Mesothelial cell of epicardium (in vitro differentiated cells): ENCODE data around the gene DBR1. TPM values are rescaled to one million over a fixed set of nuclear protein-coding genes. Genes with fewer than 3 reads are reported as not detected.

ENCODE experiments used
- DNase-seq, 2 experiments: peaks; one replicate each; pipeline ENCODE4 v3.0.0; 2021; ENCODE audit warnings: low spot score in 2 of 2; ENCODE audit not compliant: unreplicated experiment in 2 of 2
- H3K27ac Mint-ChIP-seq: 2 replicates; pipeline ENCODE4 v1.8.0; 2021; ENCODE audit warnings: mixed read lengths
- H3K27me3 Mint-ChIP-seq: 2 replicates; pipeline ENCODE4 v1.8.0; 2021; ENCODE audit warnings: low read depth, mixed read lengths
- H3K36me3 Mint-ChIP-seq: 2 replicates; pipeline ENCODE4 v1.8.0; 2021; ENCODE audit warnings: mixed read lengths
- H3K4me1 Mint-ChIP-seq: 2 replicates; pipeline ENCODE4 v1.8.0; 2021; ENCODE audit warnings: mixed read lengths
- H3K4me3 Mint-ChIP-seq: 2 replicates; pipeline ENCODE4 v1.8.0; 2021; ENCODE audit warnings: mild to moderate bottlenecking, moderate library complexity, mixed read lengths
- H3K9me3 Mint-ChIP-seq: 2 replicates; pipeline ENCODE4 v1.8.0; 2021; ENCODE audit warnings: mixed read lengths
- CTCF ChIP-seq: fragments of 200-600 bp; sonication (generic); IDR thresholded peaks from one replicate; pipeline ENCODE4 v1.5.0; 2021; ENCODE audit warnings: antibody characterized with exemption; ENCODE audit not compliant: unreplicated experiment
- total RNA-seq: library from RNA; stranded (reverse); gene quantifications from 3 replicates; pipeline ENCODE4 v1.2.1, GENCODE V29; 2021

Gene DBR1
- total RNA-seq, 1 donor from 2014 or later: 19.3 TPM

- H3K27ac Mint-ChIP-seq: no peak overlapping the region
Measured at GRCh38 chr3:138140940-138141339, 33.8 kb downstream of the DBR1 start.

GRCh38 chr3:138139691-138140090, 35.0 kb downstream of the DBR1 start:
- H3K36me3 Mint-ChIP-seq: no peaks in the 10 kb centered on the region
- no peak overlapping the region for H3K27ac Mint-ChIP-seq
- no peak overlapping the region for H3K4me3 Mint-ChIP-seq

More at GRCh38 chr3:138140940-138141339, 33.8 kb downstream of the DBR1 start:
- H3K27me3 Mint-ChIP-seq: no peaks in the 10 kb centered on the region
- H3K9me3 Mint-ChIP-seq: peaks cover 11% of the 10 kb centered on the region
- DNase-seq: no peak
- peaks cover 5% of the 10 kb centered on the region for H3K4me1 Mint-ChIP-seq
- no peak overlapping the region for H3K4me3 Mint-ChIP-seq
- no peak for TF ChIP-seq CTCF
- H3K36me3 Mint-ChIP-seq: no peaks in the 10 kb centered on the region

GRCh38 chr3:138137861-138138260, 36.9 kb downstream of the DBR1 start:
- no peaks in the 10 kb centered on the region for H3K36me3 Mint-ChIP-seq
- no peak for DNase-seq
- H3K9me3 Mint-ChIP-seq: no peaks in the 10 kb centered on the region
- no peaks in the 10 kb centered on the region for H3K27me3 Mint-ChIP-seq
- H3K27ac Mint-ChIP-seq: no peak overlapping the region
- TF ChIP-seq CTCF: no peak
- H3K4me3 Mint-ChIP-seq: no peak overlapping the region
- H3K4me1 Mint-ChIP-seq: peaks cover 9% of the 10 kb centered on the region

More at GRCh38 chr3:138139691-138140090, 35.0 kb downstream of the DBR1 start:
- peaks cover 11% of the 10 kb centered on the region for H3K9me3 Mint-ChIP-seq
- no peak for DNase-seq
- peaks cover 5% of the 10 kb centered on the region for H3K4me1 Mint-ChIP-seq
- H3K27me3 Mint-ChIP-seq: no peaks in the 10 kb centered on the region
- no peak for TF ChIP-seq CTCF

GRCh38 chr3:138136201-138136600, 38.5 kb downstream of the DBR1 start:
- no peaks in the 10 kb centered on the region for H3K9me3 Mint-ChIP-seq

GRCh38 chr3:138135833-138136194, 38.9 kb downstream of the DBR1 start:
- H3K27ac Mint-ChIP-seq: no peak overlapping the region
- no peak overlapping the region for H3K4me3 Mint-ChIP-seq
- H3K9me3 Mint-ChIP-seq: no peaks in the 10 kb centered on the region
- no peak for DNase-seq
- no peak for TF ChIP-seq CTCF
- H3K4me1 Mint-ChIP-seq: peaks cover 5% of the 10 kb centered on the region
- no peaks in the 10 kb centered on the region for H3K36me3 Mint-ChIP-seq
- no peaks in the 10 kb centered on the region for H3K27me3 Mint-ChIP-seq

More at GRCh38 chr3:138136201-138136600, 38.5 kb downstream of the DBR1 start:
- no peaks in the 10 kb centered on the region for H3K27me3 Mint-ChIP-seq
- H3K27ac Mint-ChIP-seq: no peak overlapping the region
- peaks cover 9% of the 10 kb centered on the region for H3K4me1 Mint-ChIP-seq
- H3K4me3 Mint-ChIP-seq: no peak overlapping the region
- H3K36me3 Mint-ChIP-seq: no peaks in the 10 kb centered on the region
- TF ChIP-seq CTCF: no peak
- no peak for DNase-seq
